SK-N-SH (cell line): ENCODE data around the gene RPL19. TPM values are rescaled to one million over a fixed set of nuclear protein-coding genes. Genes with fewer than 3 reads are reported as not detected.
A peak's percentile ranks its signal among the peaks of the same experiment; 100 is the strongest.

Experiments
- CTCF ChIA-PET: fragments of 300-600, 350-600 bp; formaldehyde crosslinking; extraction: SDS; loops from one replicate; lab custom pipeline; 2021; lab: Yijun Ruan, JAX
- POLR2A ChIA-PET: fragments of 350-600 bp; sonication (Branson Sonifier 250); formaldehyde crosslinking; extraction: SDS; loops from one replicate; lab custom pipeline; 2020; ENCODE audit warnings: antibody characterized with exemption, inconsistent platforms; lab: Yijun Ruan, JAX
- DNase-seq: peaks from one replicate; pipeline ENCODE4 v3.0.0; 2012
- H2AFZ ChIP-seq: fragments of 200-600 bp; sonication (generic); 2 replicates; pipeline ENCODE4 v1.8.1; 2016; ENCODE audit warnings: antibody characterized with exemption, mild to moderate bottlenecking, low read depth
- H3F3A ChIP-seq: fragments of 200-600 bp; sonication (generic); replicated peaks from 2 replicates; pipeline ENCODE3; 2016; ENCODE audit warnings: antibody characterized with exemption, mild to moderate bottlenecking; ENCODE audit not compliant: insufficient read depth
- H3K27ac ChIP-seq, 2 experiments: fragments of 200-500 bp in 1 of 2; fragments of 200-600 bp in 1 of 2; sonication (Bioruptor generic) in 1 of 2; sonication (generic), shearing (Covaris generic) in 1 of 2; 2 replicates each; pipeline versions ENCODE4 v1.5.1 to v1.6.1; 2014 to 2016; ENCODE audit warnings: low read depth in 2 of 2, inconsistent platforms in 1 of 2, low read length in 1 of 2, mild to moderate bottlenecking in 1 of 2, mixed read lengths in 1 of 2
- H3K27me3 ChIP-seq: fragments of 200-600 bp; sonication (generic), shearing (Covaris generic); 2 replicates; pipeline ENCODE4 v1.6.1; 2016; ENCODE audit warnings: mixed run types; ENCODE audit not compliant: insufficient read depth
- H3K36me3 ChIP-seq, 2 experiments: fragments of 200-500 bp in 1 of 2; fragments of 200-600 bp in 1 of 2; sonication (Bioruptor generic) in 1 of 2; sonication (generic) in 1 of 2; replicated peaks in 1 of 2; 2 replicates each; pipeline versions ENCODE3 to v1.5.1; 2014 to 2016; ENCODE audit warnings: low read length in 1 of 2, mild to moderate bottlenecking in 1 of 2; ENCODE audit not compliant: insufficient read depth in 2 of 2, control insufficient read depth in 1 of 2
- H3K4me1 ChIP-seq, 2 experiments: fragments of 200-500 bp in 1 of 2; fragments of 200-600 bp in 1 of 2; sonication (Bioruptor generic) in 1 of 2; sonication (generic), shearing (Covaris generic) in 1 of 2; 2 replicates each; pipeline versions ENCODE4 v1.5.1 to v1.6.1; 2014 to 2016; ENCODE audit warnings: low read depth in 1 of 2, low read length in 1 of 2, mixed run types in 1 of 2; ENCODE audit not compliant: insufficient read depth in 2 of 2, control insufficient read depth in 1 of 2
- H3K4me2 ChIP-seq: fragments of 200-600 bp; sonication (generic), shearing (Covaris generic); 2 replicates; pipeline ENCODE4 v1.6.1; 2017; ENCODE audit warnings: mixed run types
- H3K4me3 ChIP-seq, 2 experiments: fragments of 200-500 bp in 1 of 2; fragments of 200-600 bp in 1 of 2; sonication (Bioruptor generic) in 1 of 2; sonication (generic), shearing (Covaris generic) in 1 of 2; 2 replicates each; pipeline versions ENCODE4 v1.5.1 to v1.8.1; 2014 to 2016; ENCODE audit warnings: low read depth in 2 of 2, inconsistent platforms in 1 of 2, low read length in 1 of 2, mild to moderate bottlenecking in 1 of 2, mixed read lengths in 1 of 2, moderate library complexity in 1 of 2
- H3K79me2 ChIP-seq: fragments of 200-600 bp; sonication (generic); 2 replicates; pipeline ENCODE4 v1.8.1; 2017; ENCODE audit warnings: mild to moderate bottlenecking; ENCODE audit not compliant: insufficient read depth
- H3K9ac ChIP-seq: fragments of 200-600 bp; sonication (generic); 2 replicates; pipeline ENCODE4 v1.6.1; 2017; ENCODE audit warnings: mixed run types
- H3K9me2 ChIP-seq: fragments of 200-600 bp; sonication (generic); 2 replicates; pipeline ENCODE4 v1.6.1; 2017; ENCODE audit warnings: mixed run types
- H3K9me3 ChIP-seq: fragments of 200-600 bp; sonication (generic); 2 replicates; pipeline ENCODE4 v1.6.1; 2017; ENCODE audit warnings: mixed run types, mild to moderate bottlenecking, moderate library complexity
- H4K20me1 ChIP-seq: fragments of 200-600 bp; sonication (generic); 2 replicates; pipeline ENCODE4 v1.6.1; 2017; ENCODE audit warnings: mild to moderate bottlenecking, mixed run types; ENCODE audit not compliant: insufficient read depth
- EP300 ChIP-seq, 2 experiments: IDR thresholded peaks; 2 replicates each; pipeline versions ENCODE4 v1.4.0 to v1.6.1; 2012; ENCODE audit warnings: borderline replicate concordance in 1 of 2, low read depth in 1 of 2, low read length in 1 of 2
- EZH2phosphoT487 ChIP-seq: fragments of 200-600 bp; sonication (generic); IDR thresholded peaks from 2 replicates; pipeline ENCODE4 v1.6.1; 2017; ENCODE audit warnings: low read depth, mixed run types, mild to moderate bottlenecking, antibody characterized with exemption, moderate library complexity, borderline replicate concordance
- FOSL2 ChIP-seq: IDR thresholded peaks from 2 replicates; pipeline ENCODE4 v1.4.0; 2012; ENCODE audit warnings: low read depth, mild to moderate bottlenecking, moderate library complexity, borderline replicate concordance
- FOXJ3 ChIP-seq: sonication (generic); formaldehyde crosslinking; IDR thresholded peaks from 2 replicates; pipeline ENCODE4 v1.5.1; 2020; ENCODE audit warnings: mild to moderate bottlenecking, missing genetic modification reagents
- JUND ChIP-seq: IDR thresholded peaks from 2 replicates; pipeline ENCODE4 v1.4.0; 2012
- RAD21 ChIP-seq: IDR thresholded peaks from 2 replicates; pipeline ENCODE4 v1.6.1; 2012; ENCODE audit warnings: mild to moderate bottlenecking, low read length
- RCOR1 ChIP-seq: fragments of 150-350 bp; IDR thresholded peaks from 2 replicates; pipeline ENCODE4 v1.6.1; 2017; ENCODE audit warnings: antibody characterized with exemption, low read length
- RFX5 ChIP-seq: IDR thresholded peaks from 2 replicates; pipeline ENCODE4 v1.6.1; 2012; ENCODE audit warnings: mild to moderate bottlenecking, improper control_type of control experiment, low read length
- RXRA ChIP-seq: IDR thresholded peaks from 2 replicates; pipeline ENCODE4 v1.4.0; 2012; ENCODE audit warnings: low read depth, mild to moderate bottlenecking, borderline replicate concordance
- SMC3 ChIP-seq: IDR thresholded peaks from 2 replicates; pipeline ENCODE4 v1.6.1; 2012; ENCODE audit warnings: low read depth, low read length, improper control_type of control experiment
- TAF1 ChIP-seq: IDR thresholded peaks from 2 replicates; pipeline ENCODE4 v1.6.1; 2012; ENCODE audit warnings: low read depth, mild to moderate bottlenecking, low read length, moderate library complexity, borderline replicate concordance
- TCF12 ChIP-seq: IDR thresholded peaks from 2 replicates; pipeline ENCODE4 v1.4.0; 2012
- ZBTB33 ChIP-seq: IDR thresholded peaks from 2 replicates; pipeline ENCODE4 v1.4.0; 2012; ENCODE audit warnings: low read depth, borderline replicate concordance
- WGBS: methylation state at CpG from one replicate; pipeline ENCODE4 v1.1.6; 2017; ENCODE audit warnings: low lambda C conversion rate; 5-methylcytosine and 5-hydroxymethylcytosine counted together
- polyA plus RNA-seq, 3 experiments: library from polyadenylated mRNA; depleted of rRNA; stranded (reverse); fragments of >200 nt; gene quantifications; 2 replicates each; pipeline ENCODE4 v1.2.3, GENCODE V29; 2012
- TF ChIP-seq, protein P1 (sequence below): fragments of 150-350 bp; IDR thresholded peaks from 2 replicates; pipeline ENCODE4 v1.6.1; 2017; ENCODE audit warnings: antibody characterized with exemption, low read length, low read depth, borderline replicate concordance
- TF ChIP-seq, protein P2 (sequence below): IDR thresholded peaks from 2 replicates; pipeline ENCODE4; 2012
- TF ChIP-seq, protein P3 (sequence below): fragments of 150-350 bp; IDR thresholded peaks from 2 replicates; pipeline ENCODE4 v1.6.1; 2016; ENCODE audit warnings: mild to moderate bottlenecking, low read depth, low read length
- TF ChIP-seq, protein P4 (sequence below): IDR thresholded peaks from 2 replicates; pipeline ENCODE4 v1.6.1; 2012; ENCODE audit warnings: mild to moderate bottlenecking, low read depth, low read length, moderate library complexity

Gene RPL19
- polyA plus RNA-seq, 1 of the 3 experiments (the other 2 are of a cell fraction), result 3,473 TPM

- TF ChIP-seq ZBTB33 (no peak), RFX5 (no peak), FOXJ3 (CRISPR knock-in tag) (no peak), EZH2phosphoT487 (no peak), JUND (no peak), EP300 (IDR thresholded peaks at IDR 0.05; ENCODE audit: borderline replicate concordance in 1 of 2, low read depth in 1 of 2, low read length in 1 of 2) (no peak), RCOR1 (no peak), RXRA (no peak), SMC3 (no peak)
- TF ChIP-seq, protein P1, sequence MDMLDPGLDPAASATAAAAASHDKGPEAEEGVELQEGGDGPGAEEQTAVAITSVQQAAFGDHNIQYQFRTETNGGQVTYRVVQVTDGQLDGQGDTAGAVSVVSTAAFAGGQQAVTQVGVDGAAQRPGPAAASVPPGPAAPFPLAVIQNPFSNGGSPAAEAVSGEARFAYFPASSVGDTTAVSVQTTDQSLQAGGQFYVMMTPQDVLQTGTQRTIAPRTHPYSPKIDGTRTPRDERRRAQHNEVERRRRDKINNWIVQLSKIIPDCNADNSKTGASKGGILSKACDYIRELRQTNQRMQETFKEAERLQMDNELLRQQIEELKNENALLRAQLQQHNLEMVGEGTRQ, result no peak
- TF ChIP-seq, protein P2, sequence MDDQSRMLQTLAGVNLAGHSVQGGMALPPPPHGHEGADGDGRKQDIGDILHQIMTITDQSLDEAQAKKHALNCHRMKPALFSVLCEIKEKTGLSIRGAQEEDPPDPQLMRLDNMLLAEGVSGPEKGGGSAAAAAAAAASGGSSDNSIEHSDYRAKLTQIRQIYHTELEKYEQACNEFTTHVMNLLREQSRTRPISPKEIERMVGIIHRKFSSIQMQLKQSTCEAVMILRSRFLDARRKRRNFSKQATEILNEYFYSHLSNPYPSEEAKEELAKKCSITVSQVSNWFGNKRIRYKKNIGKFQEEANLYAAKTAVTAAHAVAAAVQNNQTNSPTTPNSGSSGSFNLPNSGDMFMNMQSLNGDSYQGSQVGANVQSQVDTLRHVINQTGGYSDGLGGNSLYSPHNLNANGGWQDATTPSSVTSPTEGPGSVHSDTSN, result no peak
These were observed 24.8 kb downstream of the RPL19 start (continued) for GRCh38 chr17:39224778-39225307.

DNA sequence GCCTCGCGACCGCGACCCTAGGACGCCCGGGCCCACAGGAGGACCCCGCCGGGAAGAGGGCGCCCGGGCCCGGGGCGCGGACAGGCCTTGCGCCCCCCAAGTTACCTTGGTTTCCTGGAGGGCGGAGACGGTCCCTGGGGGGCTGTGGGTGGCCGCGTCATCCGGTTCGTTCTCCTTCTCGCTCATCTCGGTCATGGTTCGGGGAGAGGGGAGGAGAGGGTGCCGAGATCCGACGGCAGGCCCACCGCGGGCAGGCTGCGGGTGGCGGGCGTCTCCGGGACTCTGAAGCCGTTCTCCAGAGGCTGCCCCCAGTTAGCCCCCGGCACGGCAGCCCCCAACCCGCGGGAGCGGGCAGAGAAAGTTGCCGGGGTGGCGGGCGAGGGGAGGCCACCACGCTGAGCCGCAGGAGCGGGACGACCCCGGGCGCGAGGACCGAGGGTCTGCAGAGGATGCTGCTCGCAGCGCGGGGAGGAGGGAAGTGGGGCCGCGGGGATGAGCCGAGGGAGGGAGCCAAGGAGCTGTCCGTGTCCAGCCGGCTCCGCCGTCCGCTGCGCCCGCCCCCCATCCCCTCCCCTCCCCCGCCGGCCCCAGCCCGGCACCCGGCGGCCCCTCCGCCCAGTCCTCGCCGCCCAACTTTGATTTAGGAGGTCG, 25.4 kb downstream of the RPL19 start, which contains the start of gene STAC2:
STAC2 (minus strand) TSS at position 638 of the 651 bp plus-strand sequence; CDS start at position 195, 443 bp downstream.
- TF ChIP-seq, protein P3, sequence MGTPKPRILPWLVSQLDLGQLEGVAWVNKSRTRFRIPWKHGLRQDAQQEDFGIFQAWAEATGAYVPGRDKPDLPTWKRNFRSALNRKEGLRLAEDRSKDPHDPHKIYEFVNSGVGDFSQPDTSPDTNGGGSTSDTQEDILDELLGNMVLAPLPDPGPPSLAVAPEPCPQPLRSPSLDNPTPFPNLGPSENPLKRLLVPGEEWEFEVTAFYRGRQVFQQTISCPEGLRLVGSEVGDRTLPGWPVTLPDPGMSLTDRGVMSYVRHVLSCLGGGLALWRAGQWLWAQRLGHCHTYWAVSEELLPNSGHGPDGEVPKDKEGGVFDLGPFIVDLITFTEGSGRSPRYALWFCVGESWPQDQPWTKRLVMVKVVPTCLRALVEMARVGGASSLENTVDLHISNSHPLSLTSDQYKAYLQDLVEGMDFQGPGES, result no peak
- TF ChIP-seq, protein P4, sequence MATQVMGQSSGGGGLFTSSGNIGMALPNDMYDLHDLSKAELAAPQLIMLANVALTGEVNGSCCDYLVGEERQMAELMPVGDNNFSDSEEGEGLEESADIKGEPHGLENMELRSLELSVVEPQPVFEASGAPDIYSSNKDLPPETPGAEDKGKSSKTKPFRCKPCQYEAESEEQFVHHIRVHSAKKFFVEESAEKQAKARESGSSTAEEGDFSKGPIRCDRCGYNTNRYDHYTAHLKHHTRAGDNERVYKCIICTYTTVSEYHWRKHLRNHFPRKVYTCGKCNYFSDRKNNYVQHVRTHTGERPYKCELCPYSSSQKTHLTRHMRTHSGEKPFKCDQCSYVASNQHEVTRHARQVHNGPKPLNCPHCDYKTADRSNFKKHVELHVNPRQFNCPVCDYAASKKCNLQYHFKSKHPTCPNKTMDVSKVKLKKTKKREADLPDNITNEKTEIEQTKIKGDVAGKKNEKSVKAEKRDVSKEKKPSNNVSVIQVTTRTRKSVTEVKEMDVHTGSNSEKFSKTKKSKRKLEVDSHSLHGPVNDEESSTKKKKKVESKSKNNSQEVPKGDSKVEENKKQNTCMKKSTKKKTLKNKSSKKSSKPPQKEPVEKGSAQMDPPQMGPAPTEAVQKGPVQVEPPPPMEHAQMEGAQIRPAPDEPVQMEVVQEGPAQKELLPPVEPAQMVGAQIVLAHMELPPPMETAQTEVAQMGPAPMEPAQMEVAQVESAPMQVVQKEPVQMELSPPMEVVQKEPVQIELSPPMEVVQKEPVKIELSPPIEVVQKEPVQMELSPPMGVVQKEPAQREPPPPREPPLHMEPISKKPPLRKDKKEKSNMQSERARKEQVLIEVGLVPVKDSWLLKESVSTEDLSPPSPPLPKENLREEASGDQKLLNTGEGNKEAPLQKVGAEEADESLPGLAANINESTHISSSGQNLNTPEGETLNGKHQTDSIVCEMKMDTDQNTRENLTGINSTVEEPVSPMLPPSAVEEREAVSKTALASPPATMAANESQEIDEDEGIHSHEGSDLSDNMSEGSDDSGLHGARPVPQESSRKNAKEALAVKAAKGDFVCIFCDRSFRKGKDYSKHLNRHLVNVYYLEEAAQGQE, result no peak
- TF ChIP-seq TCF12, result no peak
- TF ChIP-seq FOSL2, result no peak
- no peak for TF ChIP-seq TAF1
- no peak for TF ChIP-seq EP300 (IDR thresholded peaks at IDR 0.05; ENCODE audit: borderline replicate concordance in 1 of 2, low read depth in 1 of 2, low read length in 1 of 2)
- TF ChIP-seq JUND, result no peak
- TF ChIP-seq RAD21, result no peak
- H3K79me2 ChIP-seq, result no peaks in the 10 kb centered on the region
- peaks cover 6% of the 10 kb centered on the region for H3F3A ChIP-seq
- peak; percentile 58 for DNase-seq
- H2AFZ ChIP-seq, result 0 out of 2 replicates have a peak within 1 kb of the TSS, but pooled peaks have one; percentile 35
- 4% methylated on average over 36 of the region's 71 CpGs for WGBS
- H3K27me3 ChIP-seq, result no peaks in the 10 kb centered on the region
- H4K20me1 ChIP-seq, result no peaks in the 10 kb centered on the region
- POLR2A ChIA-PET, result interaction anchor here (0.6 to 1.2 kb wide), 4 partner anchors 10 to 372 kb away, joined by 3 to 6 read pairs (median 3); partner anchors contain the start of genes RPL19 and RPL23
- no peak within 1 kb of the TSS for H3K9ac ChIP-seq
- no peak within 1 kb of the TSS for H3K27ac ChIP-seq
- H3K9me3 ChIP-seq, result no peaks in the 10 kb centered on the region
- H3K4me3 ChIP-seq, result peak within 1 kb of the TSS; percentile 50 to 55
- H3K4me2 ChIP-seq, result peak within 1 kb of the TSS; percentile 70
- peaks cover 8 to 9% of the 10 kb centered on the region in 2 experiments; a peak in 2 of 4 replicates for H3K4me1 ChIP-seq
- H3K36me3 ChIP-seq, result no peaks in the 10 kb centered on the region
- CTCF ChIA-PET, result interaction anchor here (0.8 to 14.3 kb wide), 6 partner anchors 10 to 46 kb away, joined by 3 to 207 read pairs (median 5); no protein-coding TSS in a partner anchor
- H3K9me2 ChIP-seq, result no peaks in the 10 kb centered on the region
